HG03159 (cell line): ENCODE data around the gene SCAP.
"Not testable (repeated sequence)": the region's sequence is repeated elsewhere in the genome, so short reads cannot be mapped to it uniquely, and the experiment has no call there.

ENCODE experiments used
- ATAC-seq: cut with Tn5 transposase; IDR thresholded peaks from one replicate; pipeline ENCODE4 v1.9.1; 2021; ENCODE audit warnings: mild to moderate bottlenecking, moderate library complexity; ENCODE audit not compliant: unreplicated experiment

The SCAP gene

DNA sequence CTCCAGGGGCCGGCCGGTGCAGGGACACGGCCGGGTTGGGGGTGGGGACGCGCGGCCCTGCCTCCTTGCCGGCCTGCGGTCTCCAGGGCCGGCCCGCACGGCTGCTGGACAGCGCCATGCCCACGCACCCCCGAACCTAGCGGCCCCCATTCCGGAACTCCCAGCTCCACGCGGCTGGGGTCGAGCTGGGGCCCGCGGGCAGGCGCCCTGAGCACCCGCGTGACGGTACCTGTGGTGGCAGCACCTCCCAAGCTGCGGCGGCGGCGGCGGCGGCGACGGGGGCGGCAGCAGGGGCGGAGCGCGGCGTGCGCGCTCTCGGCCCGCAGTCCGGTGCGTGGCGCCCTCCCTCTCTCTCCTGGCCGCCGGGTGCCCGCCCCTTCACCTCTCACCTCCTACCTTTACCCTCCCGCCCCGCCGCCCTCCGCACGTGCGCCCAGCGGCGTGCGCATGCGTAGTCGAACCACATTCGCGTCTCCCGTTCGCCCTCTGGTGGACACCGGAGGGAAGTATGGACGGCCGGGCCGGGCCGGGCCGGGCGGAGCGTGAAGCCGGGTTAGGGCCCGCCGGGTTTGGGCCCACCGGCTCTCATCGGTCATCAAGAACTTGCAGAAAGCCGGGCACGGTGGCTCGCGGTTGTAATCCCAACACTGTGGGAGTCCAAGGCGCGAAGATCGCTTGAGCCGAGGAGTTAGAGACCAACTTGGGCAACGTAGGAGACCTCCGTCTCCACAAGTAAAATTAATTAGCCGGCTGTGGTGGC lies at the start of gene SCAP:
Gene SCAP, minus strand, starts transcription at position 372 of the 760 bp plus-strand sequence. CDS start 32,948 bp downstream, outside the sequence.
- ATAC-seq, result peak; percentile 91

DNA sequence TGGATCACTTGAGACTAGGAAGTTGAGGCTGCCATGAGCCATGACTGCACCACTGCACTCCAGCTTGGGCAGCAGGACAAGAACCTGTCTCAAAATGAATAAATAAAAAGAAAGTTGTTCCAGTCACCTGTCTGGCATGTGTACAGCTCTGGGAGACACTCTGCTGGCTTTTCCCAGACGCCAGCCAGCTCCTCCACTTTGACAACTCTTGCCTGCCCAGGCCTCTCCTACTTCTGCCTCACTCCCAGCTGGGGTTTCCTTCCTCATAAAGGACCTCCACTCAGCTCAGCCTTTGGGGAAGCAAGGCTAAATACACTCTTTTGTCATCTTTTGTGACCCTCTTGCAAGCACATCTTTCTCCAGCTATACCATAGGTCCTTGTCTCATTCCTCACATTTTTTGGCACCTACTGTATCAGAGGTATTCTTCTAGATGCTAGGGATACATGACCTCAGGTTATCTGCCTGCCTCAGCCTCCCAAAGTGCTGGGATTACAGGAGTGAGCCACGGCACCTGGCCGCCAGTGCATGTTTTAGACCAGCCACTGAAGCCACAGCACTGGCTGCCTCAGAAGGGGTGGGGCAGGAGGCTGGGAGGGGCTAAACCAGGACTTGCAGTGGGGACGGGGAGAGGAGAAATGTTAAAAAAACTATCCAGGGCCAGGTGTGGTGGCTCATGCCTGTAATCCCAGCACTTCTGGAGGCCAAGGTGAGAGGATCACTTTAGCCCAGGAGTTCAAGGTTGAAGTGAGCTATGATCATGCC lies 47.8 kb upstream of the SCAP start:
- ATAC-seq, result no peak

DNA sequence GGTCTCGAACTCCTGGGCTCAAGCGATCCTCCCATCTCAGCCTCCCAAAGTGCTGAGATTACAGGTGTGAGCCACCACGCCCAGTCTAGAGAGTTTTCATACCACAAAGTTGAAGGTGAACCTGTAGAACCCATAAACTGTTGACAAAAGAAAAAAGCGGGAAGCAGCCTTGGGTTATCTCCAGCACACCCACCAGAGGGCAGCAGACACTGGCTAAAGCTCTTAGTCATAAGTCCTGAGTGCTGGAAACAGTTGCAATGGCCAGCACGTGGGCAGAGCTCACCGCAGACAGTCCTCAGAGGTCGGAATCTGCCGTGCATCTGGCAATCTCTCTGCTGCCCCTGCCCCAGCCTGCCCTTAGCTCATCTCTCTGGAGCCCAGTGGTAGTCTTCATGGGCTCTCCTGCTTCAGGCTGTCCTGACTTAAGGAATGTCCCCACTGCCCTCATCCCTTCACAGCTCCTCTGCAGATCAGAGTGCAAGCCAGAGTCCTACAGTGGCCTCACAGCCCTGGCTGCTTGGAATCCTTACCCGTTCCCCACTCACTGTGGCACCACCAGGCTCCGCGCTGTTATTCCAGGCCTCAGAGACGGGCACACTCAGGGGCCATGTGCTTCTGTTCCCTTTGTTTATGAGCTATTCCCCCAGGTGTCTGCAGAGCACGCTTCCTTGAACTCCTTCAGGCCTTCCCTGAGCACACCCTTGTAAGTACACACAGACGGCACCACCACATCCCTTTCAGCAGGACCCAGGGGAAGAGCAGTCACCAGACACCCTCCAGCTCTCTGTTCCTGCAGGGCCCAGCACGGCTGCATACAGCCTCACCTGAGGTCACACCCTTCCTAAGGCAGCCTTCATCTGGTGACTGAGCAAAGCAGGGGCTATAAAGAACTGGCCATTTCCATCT lies 46.6 kb upstream of the SCAP start:
- ATAC-seq, result no peak

DNA sequence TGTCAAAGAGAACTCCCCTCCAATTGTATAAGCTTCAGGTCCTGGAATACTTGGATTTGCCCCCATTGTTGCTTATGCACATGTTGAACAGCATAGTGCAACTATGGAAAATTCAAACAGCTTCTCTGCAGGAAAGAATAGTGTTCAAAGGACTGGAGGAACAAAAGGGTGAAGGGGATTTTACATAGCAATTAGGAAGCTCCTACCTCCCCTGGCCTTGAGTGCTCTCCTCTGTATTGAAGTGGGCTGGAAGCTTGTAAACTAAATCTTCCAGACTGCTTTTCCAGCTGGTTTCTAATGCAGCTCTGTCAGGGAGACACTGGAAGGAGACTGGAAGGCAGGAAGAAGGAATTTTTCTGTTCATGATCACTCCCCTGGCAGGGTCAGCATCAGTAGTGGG lies 45.0 kb upstream of the SCAP start:
- ATAC-seq, result no peak

DNA sequence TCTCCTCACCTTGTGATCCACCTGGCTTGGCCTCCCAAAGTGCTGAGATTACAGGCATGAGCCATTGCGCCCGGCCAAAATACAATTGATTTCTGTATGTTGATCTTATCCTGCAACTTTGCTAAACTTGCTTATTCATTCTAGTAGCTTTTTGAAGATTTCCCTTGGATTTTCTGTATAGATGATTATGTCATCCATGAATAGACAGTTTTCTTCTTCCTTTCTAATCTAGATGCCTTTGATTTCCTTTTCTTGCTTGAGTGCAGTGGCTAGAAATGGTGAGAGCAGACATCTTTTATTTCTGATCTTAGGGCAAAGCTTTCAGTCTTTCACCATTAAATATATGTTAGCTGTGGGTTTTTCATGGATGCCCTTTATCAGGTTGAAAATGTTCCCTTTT lies 42.2 kb upstream of the SCAP start:
- no peak for ATAC-seq

DNA sequence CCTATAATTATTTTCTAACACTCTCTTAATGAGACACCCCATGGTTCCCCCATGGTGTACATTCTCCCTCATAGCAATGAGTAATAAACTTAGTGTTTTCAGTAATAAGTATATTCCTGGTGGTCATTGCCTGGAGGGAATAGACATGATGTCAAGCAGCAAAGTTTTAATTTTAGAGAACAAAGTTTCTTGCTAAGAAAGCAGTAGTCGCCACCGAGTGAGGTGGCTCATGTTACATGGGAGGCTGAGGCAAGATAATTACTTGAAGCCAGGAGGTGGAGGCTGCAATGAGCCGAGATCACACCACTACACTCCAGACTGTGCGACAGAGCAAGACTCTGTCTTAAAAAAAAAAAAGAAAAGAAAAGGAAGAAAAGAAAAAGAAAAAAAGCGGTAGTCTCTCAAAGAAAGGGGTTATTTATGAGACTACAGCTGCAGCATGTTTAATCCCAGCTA lies 40.2 kb upstream of the SCAP start:
- no peak for ATAC-seq

DNA sequence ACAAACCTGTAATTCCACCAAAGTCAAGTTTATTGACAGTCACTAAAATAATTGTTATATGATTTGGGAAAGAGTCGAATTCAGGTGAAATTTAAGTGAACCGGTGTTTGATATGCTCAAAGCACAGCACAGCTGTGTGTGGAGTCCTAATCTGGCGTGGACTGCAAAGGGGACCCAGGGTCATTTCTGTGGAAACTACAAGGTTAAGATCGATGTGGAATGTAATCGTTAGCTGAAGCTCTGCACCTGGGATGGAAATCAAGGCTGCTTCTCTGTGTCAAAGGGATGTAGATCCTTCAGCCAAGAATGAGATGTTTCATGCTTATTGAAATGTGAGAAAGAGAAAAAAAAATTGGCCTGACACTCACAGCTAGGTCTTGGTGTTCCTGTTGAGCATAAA lies 39.4 kb upstream of the SCAP start:
- ATAC-seq, result no peak

DNA sequence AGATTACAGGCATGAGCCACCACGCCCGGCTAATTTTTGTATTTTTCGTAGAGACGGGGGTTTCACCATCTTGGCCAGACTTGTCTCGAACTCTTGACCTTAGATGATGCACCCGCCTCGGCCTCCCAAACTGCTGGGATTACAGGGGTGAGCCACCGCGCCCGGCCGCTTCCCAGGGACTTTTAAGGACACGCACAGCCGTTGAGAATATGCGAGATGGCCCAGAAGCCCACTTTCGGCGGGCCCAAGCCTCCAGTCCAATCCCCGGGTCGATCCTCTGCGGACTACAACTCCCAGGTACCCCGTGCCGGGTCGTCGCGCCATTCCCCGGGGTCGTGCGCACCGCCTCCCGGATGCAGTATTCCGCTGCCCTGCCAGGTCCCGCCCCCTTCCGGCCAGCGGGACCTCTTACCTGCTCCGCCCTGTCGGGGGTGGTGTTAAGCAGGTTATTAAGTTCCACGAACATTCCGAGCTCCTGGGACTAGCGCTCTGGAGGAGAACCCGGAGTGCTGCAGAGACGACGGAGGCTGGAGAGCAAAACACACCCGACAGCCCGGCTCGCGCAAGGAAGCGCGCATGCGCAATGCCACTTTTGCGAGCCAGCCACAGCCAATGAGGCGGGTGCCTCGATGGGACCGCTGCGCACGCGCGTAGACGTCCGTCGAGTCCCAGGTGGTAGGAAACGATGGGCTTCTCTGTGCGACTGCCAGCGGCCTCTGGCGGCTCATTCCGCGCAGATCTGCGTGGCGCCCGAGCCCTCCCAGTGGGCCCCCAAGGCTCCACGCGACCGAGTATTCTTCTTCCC lies 37.6 kb upstream of the SCAP start, which contains the start of gene ELP6:
Gene ELP6, minus strand, starts transcription at position 588 of the 805 bp plus-strand sequence. Its CDS starts 122 bp downstream, at position 466.
- peak; percentile 93 for ATAC-seq

DNA sequence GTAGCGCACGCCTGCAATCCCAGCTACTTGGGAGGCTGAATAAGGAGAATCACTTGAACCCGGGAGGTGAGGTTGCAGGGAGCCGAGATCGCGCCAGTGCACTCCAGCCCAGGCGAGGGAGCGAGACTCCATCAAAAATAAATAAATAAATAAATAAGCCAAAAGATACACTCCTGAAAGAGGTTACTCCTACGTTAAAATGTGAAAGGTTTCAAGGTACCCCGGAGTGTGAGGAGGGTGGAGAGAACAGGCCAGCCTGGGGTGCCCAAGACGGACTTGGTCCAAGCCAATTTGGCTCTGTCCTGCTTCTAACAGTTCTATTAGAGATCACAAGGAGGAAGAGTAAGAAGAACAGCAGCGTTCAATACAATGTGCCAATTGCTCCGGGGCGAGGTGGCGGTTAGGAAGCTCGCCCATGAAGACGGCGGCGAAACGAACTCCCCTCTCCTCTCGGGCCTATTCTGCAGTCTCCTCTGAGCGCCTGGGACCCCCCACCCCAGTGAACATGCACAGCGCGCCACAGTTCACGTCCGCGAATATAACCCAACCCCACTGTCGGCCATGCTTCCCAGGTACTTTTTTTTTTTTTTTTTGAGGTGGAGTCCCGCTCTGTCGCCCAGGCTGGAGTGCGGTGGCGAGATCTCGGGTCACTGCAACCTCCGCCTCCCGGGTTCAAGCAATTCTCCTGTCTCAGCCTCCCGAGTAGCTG lies 36.8 kb upstream of the SCAP start:
- ATAC-seq, result no peak

DNA sequence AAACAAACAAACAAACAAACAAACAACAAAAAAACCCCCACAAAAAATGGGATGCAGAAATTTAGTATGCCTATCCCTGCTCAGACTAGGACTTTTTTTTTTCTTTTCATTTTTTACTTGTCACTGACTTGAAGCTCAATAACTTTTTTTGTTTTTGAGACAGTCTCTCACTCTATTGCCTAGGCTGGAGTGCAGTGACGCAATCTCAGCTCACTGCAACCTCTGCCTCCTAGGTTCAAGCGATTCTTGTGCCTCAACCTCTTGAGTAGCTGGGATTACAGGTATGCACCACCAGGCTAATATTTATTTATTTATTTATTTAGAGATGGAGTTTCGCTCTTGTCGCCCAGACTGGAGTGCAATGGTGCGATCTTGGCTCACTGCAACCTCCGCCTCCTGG lies 29.5 kb upstream of the SCAP start:
- not testable (repeated sequence) for ATAC-seq

DNA sequence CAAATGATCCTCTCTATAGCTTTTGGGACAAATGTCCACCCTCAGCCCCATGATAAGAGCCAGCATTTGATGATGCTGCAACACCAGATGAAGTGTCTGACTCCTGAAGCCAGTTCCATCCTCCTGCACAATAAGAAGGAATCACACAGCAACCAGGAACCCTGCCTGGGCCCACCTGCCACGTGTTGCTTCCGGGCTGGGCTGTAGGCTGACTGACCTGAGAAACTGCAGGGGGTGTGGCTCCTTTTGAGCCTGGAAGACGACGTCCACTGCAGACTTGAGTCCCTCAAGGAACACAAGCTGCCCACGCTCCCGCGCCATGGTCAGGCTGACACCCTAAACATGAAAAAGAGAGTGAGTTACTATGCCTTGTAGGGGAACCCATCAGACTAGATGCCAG lies 28.4 kb upstream of the SCAP start:
- no peak for ATAC-seq

DNA sequence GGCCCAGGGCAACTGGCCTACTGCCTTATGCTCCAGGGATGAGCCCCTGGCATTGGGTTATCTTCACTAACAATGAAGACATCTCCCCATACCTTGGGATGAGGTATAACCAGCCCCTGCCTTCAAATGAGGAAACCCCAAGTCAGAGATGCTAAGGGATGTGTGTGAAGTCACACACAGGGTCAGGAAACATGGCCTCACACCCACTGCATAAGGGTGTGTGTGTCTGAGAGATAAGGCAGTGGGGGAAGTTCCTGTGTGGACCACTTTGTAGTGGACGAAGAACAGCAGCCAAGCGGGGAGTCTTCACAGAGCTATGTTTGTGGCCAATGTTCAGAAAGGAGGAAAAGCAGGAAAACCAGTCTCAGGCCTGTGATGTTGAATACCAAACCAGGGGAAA lies 27.3 kb upstream of the SCAP start:
- ATAC-seq, result no peak

DNA sequence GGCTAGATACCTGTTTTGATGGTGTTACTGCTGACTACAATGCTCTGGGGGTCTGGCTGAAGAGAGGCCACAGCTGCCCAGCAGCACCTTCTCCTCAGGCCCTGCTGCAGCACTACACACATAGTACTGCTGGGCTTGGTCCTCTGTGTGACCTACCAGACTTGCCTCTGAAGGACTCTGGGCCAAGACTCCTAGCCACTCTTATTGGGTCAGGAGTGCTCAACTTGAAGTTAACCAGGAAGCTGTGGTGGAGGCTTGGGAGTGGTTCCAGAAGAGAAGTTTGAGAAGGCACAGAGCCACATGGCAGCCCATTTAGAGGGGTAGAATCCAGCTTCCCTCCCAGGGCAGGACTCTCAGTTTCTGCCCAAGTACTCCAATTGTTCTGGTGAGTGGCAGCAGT lies 21.2 kb upstream of the SCAP start:
- no peak for ATAC-seq

DNA sequence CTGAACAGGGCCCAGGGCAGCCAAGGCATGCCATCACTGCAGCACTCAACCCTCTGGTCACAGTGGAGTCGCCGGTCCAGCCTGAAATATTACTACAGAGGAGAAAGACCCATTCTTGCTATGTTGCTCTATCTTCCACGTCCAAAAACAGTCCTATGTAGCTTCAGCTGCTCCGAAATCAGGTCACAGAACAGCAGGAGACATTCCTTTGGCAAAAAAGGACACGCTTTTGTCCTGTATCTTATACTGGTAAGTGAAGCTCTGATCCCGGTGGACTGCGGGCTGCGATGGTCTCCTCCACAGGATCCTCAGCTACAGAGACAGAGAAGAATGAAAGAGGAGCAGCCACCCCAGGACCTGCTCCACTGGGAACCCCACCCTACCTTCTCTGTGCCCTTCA lies 20.1 kb upstream of the SCAP start:
- no peak for ATAC-seq

DNA sequence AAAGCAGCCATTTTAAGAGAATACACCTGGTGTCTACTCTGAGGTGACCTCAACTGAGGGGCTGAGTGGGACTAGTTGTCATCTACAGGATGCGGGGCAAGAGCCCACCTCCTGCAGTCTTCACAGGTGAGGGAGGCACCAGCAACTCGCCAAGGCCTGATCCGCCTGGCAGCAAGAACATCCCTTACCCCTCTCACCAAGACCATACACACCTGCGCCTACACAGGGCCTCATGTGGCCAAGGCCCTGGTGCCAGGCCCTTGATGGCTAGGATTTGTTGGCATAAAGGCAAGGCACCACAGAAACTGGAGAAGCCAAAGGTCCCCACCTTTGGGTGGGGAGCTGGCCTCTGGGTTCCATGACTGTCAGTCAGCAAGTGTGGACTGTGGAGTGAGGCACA lies 19.4 kb upstream of the SCAP start:
- ATAC-seq, result no peak

DNA sequence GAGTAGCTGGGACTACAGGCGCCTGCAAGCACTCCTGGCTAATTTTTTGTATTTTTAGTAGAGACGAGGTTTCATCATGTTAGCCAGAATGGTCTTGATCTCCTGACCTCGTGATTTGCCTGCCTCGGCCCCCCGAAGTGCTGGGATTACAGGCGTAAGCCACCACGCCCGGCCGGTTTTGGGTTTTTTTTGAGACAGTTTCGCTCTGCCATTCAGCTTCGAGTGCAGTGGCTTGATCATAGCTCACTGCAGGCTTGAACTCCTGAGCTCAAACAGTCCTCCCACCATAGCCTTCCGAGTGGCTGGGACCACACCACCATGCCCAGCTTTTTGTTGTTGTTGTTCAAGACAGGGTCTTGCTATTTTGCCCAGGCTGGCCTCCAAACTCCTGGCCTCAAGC lies 16.0 kb upstream of the SCAP start:
- ATAC-seq, result no peak

DNA sequence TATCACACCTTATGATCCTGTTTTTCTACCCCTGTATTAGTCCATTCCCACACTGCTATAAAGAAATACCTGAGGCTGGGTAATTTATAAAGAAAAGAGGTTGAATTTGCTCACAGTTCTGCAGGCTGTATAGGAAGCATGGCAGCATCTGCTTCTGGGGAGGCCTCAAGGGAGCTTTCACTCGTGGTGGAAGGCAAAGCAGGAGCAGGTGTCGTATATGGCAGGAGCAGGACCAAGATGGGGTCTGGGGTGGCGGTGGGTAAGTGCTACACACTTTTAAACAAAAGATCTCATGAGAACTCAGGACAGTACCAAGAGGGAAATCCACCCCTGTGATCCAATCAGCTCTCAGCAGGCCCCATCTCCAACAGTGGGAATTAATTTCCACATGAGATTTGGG lies 15.4 kb upstream of the SCAP start:
- no peak for ATAC-seq

DNA sequence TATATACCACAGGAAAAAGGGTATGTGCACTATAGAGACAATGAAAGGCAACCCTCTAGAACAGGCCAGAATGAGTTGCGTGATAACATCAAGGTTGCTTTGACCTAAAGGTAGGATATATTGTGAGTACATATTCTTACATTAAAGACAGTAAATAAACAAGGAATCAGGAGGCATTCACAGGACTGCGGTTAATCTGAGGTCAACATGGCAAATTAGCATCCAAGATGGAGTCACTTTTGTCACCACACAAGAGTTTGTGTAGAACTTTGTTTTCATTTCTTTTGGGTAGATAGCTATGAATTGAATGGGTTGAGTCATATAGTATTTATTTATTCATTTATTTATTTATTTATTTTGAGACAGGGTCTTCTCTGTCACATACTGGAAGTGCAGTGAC lies 11.5 kb upstream of the SCAP start:
- no peak for ATAC-seq

DNA sequence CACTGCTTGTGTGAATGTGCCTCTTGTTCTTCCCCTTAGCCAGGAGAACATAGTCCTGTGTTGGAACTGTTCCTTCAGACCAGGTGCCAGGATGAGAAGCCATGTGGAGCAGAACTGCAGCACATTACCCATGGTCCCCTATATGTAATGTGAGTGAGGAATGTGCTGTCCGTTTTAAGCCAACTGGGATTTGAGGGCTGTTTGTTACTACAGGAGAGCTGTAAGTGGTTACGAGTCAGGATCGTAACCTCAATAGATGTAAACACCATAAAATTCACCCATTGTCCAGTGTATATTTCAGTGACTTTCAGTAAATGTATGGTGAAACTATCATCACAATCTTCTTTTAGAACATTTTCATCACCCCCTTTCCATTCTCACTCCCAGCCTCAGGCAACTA lies 10.1 kb upstream of the SCAP start:
- ATAC-seq, result no peak

DNA sequence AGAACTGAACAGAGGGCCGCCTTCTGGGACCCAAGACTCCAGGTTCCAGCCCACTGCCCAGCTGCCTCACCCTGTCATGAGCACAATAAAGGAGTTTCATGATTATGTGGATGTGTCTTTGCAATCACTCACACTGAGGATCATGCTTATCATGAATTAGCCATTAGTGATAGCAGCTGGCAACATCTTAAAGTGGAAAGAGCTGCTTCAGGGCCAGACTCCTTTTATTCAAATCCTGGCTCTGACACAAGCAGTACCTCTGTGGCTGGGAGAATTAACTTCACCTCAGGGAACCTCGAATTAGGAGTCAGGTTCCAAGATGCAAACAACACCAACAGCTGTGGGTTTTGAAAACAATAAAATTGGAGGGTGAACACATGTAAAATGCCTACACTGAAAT lies 6.6 kb upstream of the SCAP start:
- ATAC-seq, result no peak
